ENCODE results near the gene EDC3.

DNA sequence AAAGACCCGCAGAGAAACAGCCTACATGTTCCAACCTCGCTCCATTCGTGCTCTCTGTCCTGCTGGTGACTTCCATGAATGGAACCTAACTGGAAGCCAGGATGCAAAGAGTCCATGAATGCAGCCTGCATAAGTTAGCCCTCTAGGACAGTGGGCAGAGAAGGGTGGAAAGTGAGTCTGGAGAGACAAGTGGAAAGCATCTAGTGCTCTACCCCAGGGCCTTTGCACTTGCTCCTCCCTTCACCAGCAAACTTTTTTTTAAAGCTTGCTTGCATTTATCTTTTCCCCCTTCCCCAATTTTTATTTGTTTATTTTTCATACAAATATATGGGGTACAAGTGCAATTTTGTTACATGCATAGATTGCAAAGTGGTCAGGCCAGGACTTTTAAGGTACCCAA, 37.4 kb upstream of the EDC3 start:
- TF ChIP-seq BHLHE40 (IDR thresholded peaks at IDR 0.05; ENCODE audit: low read depth, low read length) (no peak), NFE2L2 (IDR thresholded peaks at IDR 0.05; ENCODE audit: low read depth, low read length) (no peak), POLR2A (IDR thresholded peaks at IDR 0.05; ENCODE audit: low read depth, low read length) (no peak), FOS (IDR thresholded peaks at IDR 0.05; ENCODE audit: low read depth, low read length) (no peak), SMC3 (IDR thresholded peaks at IDR 0.05; ENCODE audit: low read depth, low read length) (no peak), RFX5 (IDR thresholded peaks at IDR 0.05; ENCODE audit: low read depth, low read length) (no peak), CEBPB (IDR thresholded peaks at IDR 0.05; ENCODE audit: low read depth, low read length) (no peak), MXI1 (IDR thresholded peaks at IDR 0.05; ENCODE audit: borderline replicate concordance, low read depth, low read length) (no peak), MAFK (IDR thresholded peaks at IDR 0.05; ENCODE audit: low read depth, low read length) (no peak), CHD1 (IDR thresholded peaks at IDR 0.05; ENCODE audit: low read depth, low read length) (no peak), RAD21 (IDR thresholded peaks at IDR 0.05; ENCODE audit: low read length) (no peak)
- TF ChIP-seq, protein P1, sequence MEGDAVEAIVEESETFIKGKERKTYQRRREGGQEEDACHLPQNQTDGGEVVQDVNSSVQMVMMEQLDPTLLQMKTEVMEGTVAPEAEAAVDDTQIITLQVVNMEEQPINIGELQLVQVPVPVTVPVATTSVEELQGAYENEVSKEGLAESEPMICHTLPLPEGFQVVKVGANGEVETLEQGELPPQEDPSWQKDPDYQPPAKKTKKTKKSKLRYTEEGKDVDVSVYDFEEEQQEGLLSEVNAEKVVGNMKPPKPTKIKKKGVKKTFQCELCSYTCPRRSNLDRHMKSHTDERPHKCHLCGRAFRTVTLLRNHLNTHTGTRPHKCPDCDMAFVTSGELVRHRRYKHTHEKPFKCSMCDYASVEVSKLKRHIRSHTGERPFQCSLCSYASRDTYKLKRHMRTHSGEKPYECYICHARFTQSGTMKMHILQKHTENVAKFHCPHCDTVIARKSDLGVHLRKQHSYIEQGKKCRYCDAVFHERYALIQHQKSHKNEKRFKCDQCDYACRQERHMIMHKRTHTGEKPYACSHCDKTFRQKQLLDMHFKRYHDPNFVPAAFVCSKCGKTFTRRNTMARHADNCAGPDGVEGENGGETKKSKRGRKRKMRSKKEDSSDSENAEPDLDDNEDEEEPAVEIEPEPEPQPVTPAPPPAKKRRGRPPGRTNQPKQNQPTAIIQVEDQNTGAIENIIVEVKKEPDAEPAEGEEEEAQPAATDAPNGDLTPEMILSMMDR (conservative IDR thresholded peaks at IDR 0.05; ENCODE audit: low read depth, low read length), result no peak
- TF ChIP-seq, protein P2, sequence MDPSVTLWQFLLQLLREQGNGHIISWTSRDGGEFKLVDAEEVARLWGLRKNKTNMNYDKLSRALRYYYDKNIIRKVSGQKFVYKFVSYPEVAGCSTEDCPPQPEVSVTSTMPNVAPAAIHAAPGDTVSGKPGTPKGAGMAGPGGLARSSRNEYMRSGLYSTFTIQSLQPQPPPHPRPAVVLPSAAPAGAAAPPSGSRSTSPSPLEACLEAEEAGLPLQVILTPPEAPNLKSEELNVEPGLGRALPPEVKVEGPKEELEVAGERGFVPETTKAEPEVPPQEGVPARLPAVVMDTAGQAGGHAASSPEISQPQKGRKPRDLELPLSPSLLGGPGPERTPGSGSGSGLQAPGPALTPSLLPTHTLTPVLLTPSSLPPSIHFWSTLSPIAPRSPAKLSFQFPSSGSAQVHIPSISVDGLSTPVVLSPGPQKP (IDR thresholded peaks at IDR 0.05; ENCODE audit: borderline replicate concordance, low read depth, low read length), result no peak

Data from IMR-90 (cell line).